SK-N-SH (cell line): ENCODE data around the gene ZFP62. TPM values are rescaled to one million over a fixed set of nuclear protein-coding genes. Genes with fewer than 3 reads are reported as not detected.

ENCODE experiments used
- CTCF ChIA-PET: fragments of 300-600, 350-600 bp; formaldehyde crosslinking; extraction: SDS; loops from one replicate; lab custom pipeline; 2021; lab: Yijun Ruan, JAX
- POLR2A ChIA-PET: fragments of 350-600 bp; sonication (Branson Sonifier 250); formaldehyde crosslinking; extraction: SDS; loops from one replicate; lab custom pipeline; 2020; ENCODE audit warnings: antibody characterized with exemption, inconsistent platforms; lab: Yijun Ruan, JAX
- DNase-seq: peaks from one replicate; pipeline ENCODE4 v3.0.0; 2012
- H2AFZ ChIP-seq: fragments of 200-600 bp; sonication (generic); 2 replicates; pipeline ENCODE4 v1.8.1; 2016; ENCODE audit warnings: antibody characterized with exemption, mild to moderate bottlenecking, low read depth
- H3F3A ChIP-seq: fragments of 200-600 bp; sonication (generic); replicated peaks from 2 replicates; pipeline ENCODE3; 2016; ENCODE audit warnings: antibody characterized with exemption, mild to moderate bottlenecking; ENCODE audit not compliant: insufficient read depth
- H3K27ac ChIP-seq, 2 experiments: fragments of 200-500 bp in 1 of 2; fragments of 200-600 bp in 1 of 2; sonication (Bioruptor generic) in 1 of 2; sonication (generic), shearing (Covaris generic) in 1 of 2; 2 replicates each; pipeline versions ENCODE4 v1.5.1 to v1.6.1; 2014 to 2016; ENCODE audit warnings: low read depth in 2 of 2, inconsistent platforms in 1 of 2, low read length in 1 of 2, mild to moderate bottlenecking in 1 of 2, mixed read lengths in 1 of 2
- H3K27me3 ChIP-seq: fragments of 200-600 bp; sonication (generic), shearing (Covaris generic); 2 replicates; pipeline ENCODE4 v1.6.1; 2016; ENCODE audit warnings: mixed run types; ENCODE audit not compliant: insufficient read depth
- H3K36me3 ChIP-seq, 2 experiments: fragments of 200-500 bp in 1 of 2; fragments of 200-600 bp in 1 of 2; sonication (Bioruptor generic) in 1 of 2; sonication (generic) in 1 of 2; replicated peaks in 1 of 2; 2 replicates each; pipeline versions ENCODE3 to v1.5.1; 2014 to 2016; ENCODE audit warnings: low read length in 1 of 2, mild to moderate bottlenecking in 1 of 2; ENCODE audit not compliant: insufficient read depth in 2 of 2, control insufficient read depth in 1 of 2
- H3K4me1 ChIP-seq, 2 experiments: fragments of 200-500 bp in 1 of 2; fragments of 200-600 bp in 1 of 2; sonication (Bioruptor generic) in 1 of 2; sonication (generic), shearing (Covaris generic) in 1 of 2; 2 replicates each; pipeline versions ENCODE4 v1.5.1 to v1.6.1; 2014 to 2016; ENCODE audit warnings: low read depth in 1 of 2, low read length in 1 of 2, mixed run types in 1 of 2; ENCODE audit not compliant: insufficient read depth in 2 of 2, control insufficient read depth in 1 of 2
- H3K4me2 ChIP-seq: fragments of 200-600 bp; sonication (generic), shearing (Covaris generic); 2 replicates; pipeline ENCODE4 v1.6.1; 2017; ENCODE audit warnings: mixed run types
- H3K4me3 ChIP-seq, 2 experiments: fragments of 200-500 bp in 1 of 2; fragments of 200-600 bp in 1 of 2; sonication (Bioruptor generic) in 1 of 2; sonication (generic), shearing (Covaris generic) in 1 of 2; 2 replicates each; pipeline versions ENCODE4 v1.5.1 to v1.8.1; 2014 to 2016; ENCODE audit warnings: low read depth in 2 of 2, inconsistent platforms in 1 of 2, low read length in 1 of 2, mild to moderate bottlenecking in 1 of 2, mixed read lengths in 1 of 2, moderate library complexity in 1 of 2
- H3K79me2 ChIP-seq: fragments of 200-600 bp; sonication (generic); 2 replicates; pipeline ENCODE4 v1.8.1; 2017; ENCODE audit warnings: mild to moderate bottlenecking; ENCODE audit not compliant: insufficient read depth
- H3K9ac ChIP-seq: fragments of 200-600 bp; sonication (generic); 2 replicates; pipeline ENCODE4 v1.6.1; 2017; ENCODE audit warnings: mixed run types
- H3K9me2 ChIP-seq: fragments of 200-600 bp; sonication (generic); 2 replicates; pipeline ENCODE4 v1.6.1; 2017; ENCODE audit warnings: mixed run types
- H3K9me3 ChIP-seq: fragments of 200-600 bp; sonication (generic); 2 replicates; pipeline ENCODE4 v1.6.1; 2017; ENCODE audit warnings: mixed run types, mild to moderate bottlenecking, moderate library complexity
- H4K20me1 ChIP-seq: fragments of 200-600 bp; sonication (generic); 2 replicates; pipeline ENCODE4 v1.6.1; 2017; ENCODE audit warnings: mild to moderate bottlenecking, mixed run types; ENCODE audit not compliant: insufficient read depth
- CHD2 ChIP-seq: fragments of 150-350 bp; IDR thresholded peaks from 2 replicates; pipeline ENCODE4 v1.6.1; 2018; ENCODE audit warnings: low read length; ENCODE audit not compliant: partially characterized antibody
- CTCF ChIP-seq: fragments of 200-600 bp; sonication (generic); IDR thresholded peaks from 2 replicates; pipeline ENCODE4 v1.6.1; 2017; ENCODE audit warnings: antibody characterized with exemption, mild to moderate bottlenecking, moderate library complexity
- ELF1 ChIP-seq: IDR thresholded peaks from 2 replicates; pipeline ENCODE4 v1.4.0; 2012
- EP300 ChIP-seq, 2 experiments: IDR thresholded peaks; 2 replicates each; pipeline versions ENCODE4 v1.4.0 to v1.6.1; 2012; ENCODE audit warnings: borderline replicate concordance in 1 of 2, low read depth in 1 of 2, low read length in 1 of 2
- FOSL2 ChIP-seq: IDR thresholded peaks from 2 replicates; pipeline ENCODE4 v1.4.0; 2012; ENCODE audit warnings: low read depth, mild to moderate bottlenecking, moderate library complexity, borderline replicate concordance
- FOXJ3 ChIP-seq: sonication (generic); formaldehyde crosslinking; IDR thresholded peaks from 2 replicates; pipeline ENCODE4 v1.5.1; 2020; ENCODE audit warnings: mild to moderate bottlenecking, missing genetic modification reagents
- GABPA ChIP-seq: IDR thresholded peaks from 2 replicates; pipeline ENCODE4 v1.4.0; 2012; ENCODE audit warnings: low read depth, mild to moderate bottlenecking
- GATA2 ChIP-seq: sonication (generic); formaldehyde crosslinking; IDR thresholded peaks from 2 replicates; pipeline ENCODE4 v1.5.0; 2020; ENCODE audit warnings: mild to moderate bottlenecking, missing genetic modification reagents
- MAX ChIP-seq: IDR thresholded peaks from 2 replicates; pipeline ENCODE4 v1.4.0; 2012; ENCODE audit warnings: low read depth
- MEF2A ChIP-seq: IDR thresholded peaks from 2 replicates; pipeline ENCODE4 v1.4.0; 2012; ENCODE audit warnings: low read depth, borderline replicate concordance
- NFIC ChIP-seq: IDR thresholded peaks from 2 replicates; pipeline ENCODE4 v1.4.0; 2012; ENCODE audit warnings: borderline replicate concordance
- NRF1 ChIP-seq: IDR thresholded peaks from 2 replicates; pipeline ENCODE4 v1.6.1; 2012; ENCODE audit warnings: low read depth, mild to moderate bottlenecking, low read length
- SIN3A ChIP-seq: IDR thresholded peaks from 2 replicates; pipeline ENCODE4 v1.6.1; 2012; ENCODE audit warnings: low read depth, mild to moderate bottlenecking, low read length, moderate library complexity, borderline replicate concordance
- TAF1 ChIP-seq: IDR thresholded peaks from 2 replicates; pipeline ENCODE4 v1.6.1; 2012; ENCODE audit warnings: low read depth, mild to moderate bottlenecking, low read length, moderate library complexity, borderline replicate concordance
- TEAD4 ChIP-seq: IDR thresholded peaks from 2 replicates; pipeline ENCODE4 v1.4.0; 2012; ENCODE audit warnings: mild to moderate bottlenecking, borderline replicate concordance; ENCODE audit not compliant: insufficient read depth
- USF2 ChIP-seq: fragments of 150-350 bp; IDR thresholded peaks from 2 replicates; pipeline ENCODE4 v1.6.1; 2017; ENCODE audit warnings: antibody characterized with exemption, low read length, low read depth, borderline replicate concordance
- WGBS: methylation state at CpG from one replicate; pipeline ENCODE4 v1.1.6; 2017; ENCODE audit warnings: low lambda C conversion rate; 5-methylcytosine and 5-hydroxymethylcytosine counted together
- polyA plus RNA-seq, 3 experiments: library from polyadenylated mRNA; depleted of rRNA; stranded (reverse); fragments of >200 nt; gene quantifications; 2 replicates each; pipeline ENCODE4 v1.2.3, GENCODE V29; 2012
- TF ChIP-seq, protein P1 (sequence below): IDR thresholded peaks from 2 replicates; pipeline ENCODE4 v1.4.0; 2012; ENCODE audit warnings: low read depth, borderline replicate concordance
- TF ChIP-seq, protein P2 (sequence below): IDR thresholded peaks from 2 replicates; pipeline ENCODE4 v1.4.0; 2012; ENCODE audit warnings: low read depth, borderline replicate concordance
- TF ChIP-seq, protein P3 (sequence below): IDR thresholded peaks from 2 replicates; pipeline ENCODE4; 2012

Gene ZFP62
- polyA plus RNA-seq, 1 of the 3 experiments (the other 2 are of a cell fraction), result 6.0 TPM

DNA sequence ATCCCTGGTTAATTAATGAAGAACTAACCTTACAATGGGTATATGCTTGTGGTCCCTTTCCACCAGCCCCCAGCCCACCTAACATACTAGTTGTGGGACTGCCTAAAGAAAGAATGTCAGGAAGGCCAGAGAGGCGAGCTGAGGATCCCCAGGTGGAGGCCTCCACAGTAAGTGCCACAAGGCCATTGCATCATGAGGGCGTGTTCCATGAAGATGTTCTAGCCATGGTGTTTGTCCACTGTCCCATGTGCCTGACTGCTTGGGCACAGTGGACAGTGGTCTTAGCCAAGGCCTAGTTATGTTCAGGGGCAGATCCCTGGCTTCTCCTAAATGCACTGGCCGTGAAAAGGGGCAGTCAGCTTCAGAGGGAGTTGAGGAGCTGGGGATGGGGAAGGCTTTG, 21.1 kb downstream of the ZFP62 start (continued):
- no peak for TF ChIP-seq CTCF
- TF ChIP-seq, all 33 proteins: peak for 0

DNA sequence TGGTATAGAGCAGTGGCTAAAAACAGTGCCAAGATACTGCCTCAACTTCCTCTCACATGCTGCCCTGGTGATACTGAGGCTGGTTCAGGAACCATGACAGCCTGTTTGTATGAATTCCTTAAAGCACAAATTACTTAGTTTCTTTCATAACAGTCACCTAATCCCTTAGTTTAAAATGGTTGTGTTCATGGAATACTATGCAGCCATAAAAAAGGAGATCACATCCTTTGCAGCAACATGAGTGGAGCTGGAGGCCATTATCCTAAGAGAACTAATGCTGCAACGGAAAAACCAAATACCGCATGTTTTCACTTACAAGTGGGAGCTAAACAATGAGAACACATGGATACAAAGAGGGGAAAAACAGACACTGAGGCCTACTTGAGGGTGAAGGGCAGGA, 21.8 kb downstream of the ZFP62 start:
- H2AFZ ChIP-seq, result no peak overlapping the region
- WGBS, result 88% methylated on average over 2 of the region's 2 CpGs
- DNase-seq, result no peak
- no peak overlapping the region for H3K4me3 ChIP-seq
- POLR2A ChIA-PET, result no interaction called here
- H3F3A ChIP-seq, result no peaks in the 10 kb centered on the region
- H4K20me1 ChIP-seq, result no peaks in the 10 kb centered on the region
- TF ChIP-seq NRF1 (no peak), FOSL2 (no peak), GATA2 (no peak), USF2 (no peak), GABPA (no peak), MAX (no peak), SIN3A (no peak), ELF1 (no peak), MEF2A (no peak), TAF1 (no peak), NFIC (no peak), EP300 (IDR thresholded peaks at IDR 0.05; ENCODE audit: borderline replicate concordance in 1 of 2, low read depth in 1 of 2, low read length in 1 of 2) (no peak), TEAD4 (no peak), CHD2 (no peak), FOXJ3 (CRISPR knock-in tag) (no peak)
- TF ChIP-seq, protein P1, sequence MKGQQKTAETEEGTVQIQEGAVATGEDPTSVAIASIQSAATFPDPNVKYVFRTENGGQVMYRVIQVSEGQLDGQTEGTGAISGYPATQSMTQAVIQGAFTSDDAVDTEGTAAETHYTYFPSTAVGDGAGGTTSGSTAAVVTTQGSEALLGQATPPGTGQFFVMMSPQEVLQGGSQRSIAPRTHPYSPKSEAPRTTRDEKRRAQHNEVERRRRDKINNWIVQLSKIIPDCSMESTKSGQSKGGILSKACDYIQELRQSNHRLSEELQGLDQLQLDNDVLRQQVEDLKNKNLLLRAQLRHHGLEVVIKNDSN, result no peak
- TF ChIP-seq, protein P2, sequence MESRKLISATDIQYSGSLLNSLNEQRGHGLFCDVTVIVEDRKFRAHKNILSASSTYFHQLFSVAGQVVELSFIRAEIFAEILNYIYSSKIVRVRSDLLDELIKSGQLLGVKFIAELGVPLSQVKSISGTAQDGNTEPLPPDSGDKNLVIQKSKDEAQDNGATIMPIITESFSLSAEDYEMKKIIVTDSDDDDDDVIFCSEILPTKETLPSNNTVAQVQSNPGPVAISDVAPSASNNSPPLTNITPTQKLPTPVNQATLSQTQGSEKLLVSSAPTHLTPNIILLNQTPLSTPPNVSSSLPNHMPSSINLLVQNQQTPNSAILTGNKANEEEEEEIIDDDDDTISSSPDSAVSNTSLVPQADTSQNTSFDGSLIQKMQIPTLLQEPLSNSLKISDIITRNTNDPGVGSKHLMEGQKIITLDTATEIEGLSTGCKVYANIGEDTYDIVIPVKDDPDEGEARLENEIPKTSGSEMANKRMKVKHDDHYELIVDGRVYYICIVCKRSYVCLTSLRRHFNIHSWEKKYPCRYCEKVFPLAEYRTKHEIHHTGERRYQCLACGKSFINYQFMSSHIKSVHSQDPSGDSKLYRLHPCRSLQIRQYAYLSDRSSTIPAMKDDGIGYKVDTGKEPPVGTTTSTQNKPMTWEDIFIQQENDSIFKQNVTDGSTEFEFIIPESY, result no peak
- TF ChIP-seq, protein P3, sequence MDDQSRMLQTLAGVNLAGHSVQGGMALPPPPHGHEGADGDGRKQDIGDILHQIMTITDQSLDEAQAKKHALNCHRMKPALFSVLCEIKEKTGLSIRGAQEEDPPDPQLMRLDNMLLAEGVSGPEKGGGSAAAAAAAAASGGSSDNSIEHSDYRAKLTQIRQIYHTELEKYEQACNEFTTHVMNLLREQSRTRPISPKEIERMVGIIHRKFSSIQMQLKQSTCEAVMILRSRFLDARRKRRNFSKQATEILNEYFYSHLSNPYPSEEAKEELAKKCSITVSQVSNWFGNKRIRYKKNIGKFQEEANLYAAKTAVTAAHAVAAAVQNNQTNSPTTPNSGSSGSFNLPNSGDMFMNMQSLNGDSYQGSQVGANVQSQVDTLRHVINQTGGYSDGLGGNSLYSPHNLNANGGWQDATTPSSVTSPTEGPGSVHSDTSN, result no peak
- H3K27ac ChIP-seq, result no peak overlapping the region
- no peaks in the 10 kb centered on the region for H3K27me3 ChIP-seq
- H3K79me2 ChIP-seq, result no peaks in the 10 kb centered on the region
- H3K9me3 ChIP-seq, result no peaks in the 10 kb centered on the region
- H3K4me1 ChIP-seq, result no peaks in the 10 kb centered on the region
- no peak overlapping the region for H3K4me2 ChIP-seq
- H3K9me2 ChIP-seq, result no peaks in the 10 kb centered on the region
- H3K9ac ChIP-seq, result no peak overlapping the region
- CTCF ChIA-PET, result no interaction called here
- H3K36me3 ChIP-seq, result peaks cover 6 to 21% of the 10 kb centered on the region in 2 experiments
